GM12892 (cell line): ENCODE results near the gene HCN4.

Experiments used
- POLR2A ChIP-seq: IDR thresholded peaks from 2 replicates; pipeline ENCODE4 v1.6.1; 2011; ENCODE audit warnings: low read depth, low read length, control low read depth
- POLR2AphosphoS5 ChIP-seq: IDR thresholded peaks from 2 replicates; pipeline ENCODE4 v1.6.1; 2011; ENCODE audit warnings: low read depth, low read length, control low read depth

DNA sequence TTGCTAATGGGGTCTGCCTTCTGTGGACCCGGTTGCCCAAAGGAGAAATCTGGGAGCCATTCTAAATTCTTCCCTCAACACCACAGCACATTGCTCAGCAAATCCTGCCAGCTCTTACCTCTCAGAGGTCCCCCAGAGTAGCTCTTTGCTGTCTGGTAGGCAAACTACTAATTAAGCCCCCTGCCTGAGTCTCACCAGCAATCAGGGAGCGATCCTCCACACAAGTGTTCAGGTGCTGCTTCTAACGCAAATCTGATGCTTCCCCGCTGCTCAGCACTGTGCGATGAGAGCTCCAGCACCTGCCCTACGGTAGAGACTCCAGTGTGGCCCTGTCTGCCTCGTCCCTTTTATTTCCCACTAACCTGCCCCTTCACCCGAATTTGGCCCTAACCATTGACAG is 60.5 kb downstream of the HCN4 start:
- TF ChIP-seq POLR2AphosphoS5: no peak
- no peak for TF ChIP-seq POLR2A
